Measurements from ENCODE around the gene IL13RA1.

The IL13RA1 gene

DNA sequence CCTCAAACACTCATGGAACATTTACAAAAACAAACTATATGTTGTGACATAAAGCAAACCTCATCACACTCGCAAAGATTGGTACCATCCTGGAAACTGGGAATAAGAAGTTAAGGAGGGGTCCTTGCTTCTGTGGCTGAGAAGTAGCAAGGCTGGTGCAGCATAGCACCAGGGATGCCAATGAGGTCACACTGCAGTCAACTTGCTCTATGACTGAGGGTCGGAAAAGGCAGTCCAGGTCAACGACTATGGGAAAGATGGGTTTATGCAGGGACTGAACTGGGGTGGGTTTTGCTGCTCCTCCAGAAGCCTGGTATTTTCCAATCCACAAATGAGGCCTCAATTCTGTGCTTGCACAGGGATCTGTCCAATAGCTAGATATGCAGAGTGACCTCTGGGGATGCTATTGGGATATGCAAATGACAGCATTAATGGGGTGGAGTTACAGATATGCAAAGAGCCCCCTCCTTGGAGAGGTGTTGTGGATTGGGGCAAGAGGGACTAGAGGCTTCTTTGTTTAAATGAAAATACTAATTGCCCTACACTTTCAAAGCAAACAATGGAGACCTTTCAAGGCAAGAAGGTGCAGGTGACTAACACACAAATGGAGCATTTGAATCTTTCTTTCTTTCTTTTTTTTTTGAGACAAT, 7.2 kb upstream of the IL13RA1 start:
- no peak for TF ChIP-seq ZFX (IDR thresholded peaks at IDR 0.05)
- TF ChIP-seq, protein P1, sequence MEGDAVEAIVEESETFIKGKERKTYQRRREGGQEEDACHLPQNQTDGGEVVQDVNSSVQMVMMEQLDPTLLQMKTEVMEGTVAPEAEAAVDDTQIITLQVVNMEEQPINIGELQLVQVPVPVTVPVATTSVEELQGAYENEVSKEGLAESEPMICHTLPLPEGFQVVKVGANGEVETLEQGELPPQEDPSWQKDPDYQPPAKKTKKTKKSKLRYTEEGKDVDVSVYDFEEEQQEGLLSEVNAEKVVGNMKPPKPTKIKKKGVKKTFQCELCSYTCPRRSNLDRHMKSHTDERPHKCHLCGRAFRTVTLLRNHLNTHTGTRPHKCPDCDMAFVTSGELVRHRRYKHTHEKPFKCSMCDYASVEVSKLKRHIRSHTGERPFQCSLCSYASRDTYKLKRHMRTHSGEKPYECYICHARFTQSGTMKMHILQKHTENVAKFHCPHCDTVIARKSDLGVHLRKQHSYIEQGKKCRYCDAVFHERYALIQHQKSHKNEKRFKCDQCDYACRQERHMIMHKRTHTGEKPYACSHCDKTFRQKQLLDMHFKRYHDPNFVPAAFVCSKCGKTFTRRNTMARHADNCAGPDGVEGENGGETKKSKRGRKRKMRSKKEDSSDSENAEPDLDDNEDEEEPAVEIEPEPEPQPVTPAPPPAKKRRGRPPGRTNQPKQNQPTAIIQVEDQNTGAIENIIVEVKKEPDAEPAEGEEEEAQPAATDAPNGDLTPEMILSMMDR (conservative IDR thresholded peaks at IDR 0.05): no peak
- no peak overlapping the region for H3K27ac ChIP-seq

DNA sequence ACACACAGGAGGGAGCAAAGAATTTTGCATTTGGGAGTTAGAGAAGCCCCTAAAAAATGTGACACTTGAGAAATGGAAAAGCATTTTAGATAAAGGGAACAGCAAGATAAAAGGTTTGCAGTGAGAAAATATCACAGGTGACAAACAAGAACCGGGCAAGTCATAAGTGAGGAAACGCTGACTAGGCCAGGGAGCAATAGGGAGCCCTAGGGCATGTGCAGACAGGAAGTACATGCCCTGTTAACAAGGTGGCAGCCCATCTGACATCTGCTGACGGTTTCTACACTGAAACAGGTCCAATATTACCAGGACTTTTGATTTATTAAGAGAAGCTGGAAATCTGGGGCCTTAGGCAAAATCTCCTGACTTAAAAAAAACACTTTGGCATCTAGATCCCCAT, 4.0 kb upstream of the IL13RA1 start:
- no peak overlapping the region for H3K27ac ChIP-seq
- TF ChIP-seq, protein P1 (conservative IDR thresholded peaks at IDR 0.05): no peak
- no peak for TF ChIP-seq ZFX (IDR thresholded peaks at IDR 0.05)

DNA sequence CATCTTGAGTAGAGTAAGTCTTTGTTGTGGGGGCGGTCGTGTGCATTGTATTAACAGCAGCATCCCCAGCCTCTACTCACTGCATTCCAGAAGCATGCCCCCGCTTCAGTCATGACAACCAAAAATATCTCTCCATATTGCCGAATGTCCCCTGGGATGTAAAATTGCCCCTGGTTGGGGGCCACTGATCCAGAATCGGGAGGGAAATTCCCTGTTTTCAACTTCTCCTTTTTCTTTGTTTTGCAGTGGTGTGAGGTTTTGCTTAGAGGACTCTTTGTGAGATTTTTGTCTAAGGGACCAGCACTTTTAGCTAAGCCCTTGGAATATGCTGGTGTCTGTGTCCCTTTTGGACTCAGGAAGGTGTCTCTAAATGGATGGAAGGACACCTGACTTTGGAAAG, 3.0 kb upstream of the IL13RA1 start:
- TF ChIP-seq ZFX (IDR thresholded peaks at IDR 0.05): no peak
- TF ChIP-seq, protein P1 (conservative IDR thresholded peaks at IDR 0.05): no peak

DNA sequence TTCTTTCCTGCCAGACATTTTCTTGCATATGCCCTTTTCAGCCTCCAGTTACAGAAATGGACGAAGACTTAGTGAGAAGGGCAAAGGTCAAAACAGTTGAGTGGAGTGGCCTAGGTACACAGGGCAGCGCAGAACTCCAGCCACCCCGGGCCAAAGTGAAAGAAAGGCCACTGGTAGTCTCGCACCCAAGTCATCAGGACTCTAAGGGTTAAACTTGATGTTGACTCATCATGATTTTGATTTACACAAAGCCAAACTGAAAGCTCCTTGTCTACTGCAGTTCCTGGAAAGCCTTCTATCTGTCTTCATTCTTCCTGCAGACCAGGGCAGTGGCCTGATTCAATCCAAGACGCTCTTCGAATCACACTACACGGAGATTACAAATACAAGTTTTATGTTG, 2.6 kb upstream of the IL13RA1 start:
- TF ChIP-seq, protein P1 (conservative IDR thresholded peaks at IDR 0.05): no peak
- TF ChIP-seq ZFX (IDR thresholded peaks at IDR 0.05): no peak
- no peak overlapping the region for H3K27ac ChIP-seq

More for the DNA sequence above, 3.0 kb upstream of the IL13RA1 start:
- H3K27ac ChIP-seq: no peak overlapping the region

DNA sequence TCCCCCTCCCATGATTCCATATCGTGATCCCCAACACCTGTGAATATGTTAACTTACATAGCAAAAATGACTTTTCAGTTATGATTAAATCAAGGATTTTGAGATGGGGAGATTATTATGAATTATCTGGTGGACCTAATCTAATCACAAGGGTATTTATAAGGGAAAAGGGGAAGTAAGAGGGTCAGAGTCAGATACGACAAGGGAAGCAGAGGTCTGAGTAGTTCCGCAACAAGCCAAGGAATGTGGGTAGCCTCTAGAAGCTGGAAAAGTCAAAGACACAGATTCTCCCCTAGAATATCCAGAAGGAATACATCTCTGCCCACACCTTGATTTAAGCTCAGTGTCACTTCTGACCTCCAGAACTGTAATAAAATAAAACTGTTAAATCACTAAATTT, 1.0 kb upstream of the IL13RA1 start:
- peak overlapping the region; percentile 81; the same call in 1 of the 2 replicates for H3K27ac ChIP-seq
- no peak for TF ChIP-seq ZFX (IDR thresholded peaks at IDR 0.05)
- TF ChIP-seq, protein P1 (conservative IDR thresholded peaks at IDR 0.05): no peak

DNA sequence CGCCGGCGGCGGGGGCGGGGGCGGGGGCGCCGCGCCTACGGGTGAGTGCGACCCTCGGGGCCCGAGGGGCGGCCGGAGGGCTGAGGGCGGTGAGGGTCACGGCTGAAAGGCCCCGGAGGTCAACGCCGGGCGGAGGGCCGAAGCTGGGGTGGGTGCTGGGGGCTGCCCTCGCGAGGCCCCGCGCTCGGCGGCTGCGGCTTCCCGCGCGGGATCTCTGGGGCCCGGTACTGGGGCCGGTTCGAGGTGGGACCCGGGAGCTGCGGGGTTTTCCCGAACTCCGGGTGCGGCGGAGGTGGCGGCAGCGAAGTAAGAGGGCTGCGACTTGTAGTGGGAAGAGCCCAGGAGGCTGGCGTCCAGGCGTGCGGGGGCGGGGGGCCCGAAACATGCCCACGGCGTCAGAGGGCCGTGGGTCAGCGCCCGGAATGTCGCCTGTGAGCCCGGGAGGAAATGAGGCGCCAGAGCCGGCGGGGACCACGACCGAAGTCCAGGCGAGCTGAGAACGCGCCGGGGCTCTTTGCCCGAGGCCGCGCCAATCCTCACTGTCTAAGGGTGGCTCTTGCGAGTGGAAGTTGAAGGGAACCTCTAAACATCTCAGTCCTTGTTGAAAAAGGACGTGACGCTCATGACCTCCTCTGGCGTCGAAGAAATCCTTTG, 407 bp downstream of the IL13RA1 start:
- H3K27ac ChIP-seq: peak overlapping the region; percentile 81
- TF ChIP-seq ZFX (IDR thresholded peaks at IDR 0.05): 0 out of 2 replicates have a peak, but pooled peaks have one; percentile 32
- TF ChIP-seq, protein P1 (conservative IDR thresholded peaks at IDR 0.05): no peak

DNA sequence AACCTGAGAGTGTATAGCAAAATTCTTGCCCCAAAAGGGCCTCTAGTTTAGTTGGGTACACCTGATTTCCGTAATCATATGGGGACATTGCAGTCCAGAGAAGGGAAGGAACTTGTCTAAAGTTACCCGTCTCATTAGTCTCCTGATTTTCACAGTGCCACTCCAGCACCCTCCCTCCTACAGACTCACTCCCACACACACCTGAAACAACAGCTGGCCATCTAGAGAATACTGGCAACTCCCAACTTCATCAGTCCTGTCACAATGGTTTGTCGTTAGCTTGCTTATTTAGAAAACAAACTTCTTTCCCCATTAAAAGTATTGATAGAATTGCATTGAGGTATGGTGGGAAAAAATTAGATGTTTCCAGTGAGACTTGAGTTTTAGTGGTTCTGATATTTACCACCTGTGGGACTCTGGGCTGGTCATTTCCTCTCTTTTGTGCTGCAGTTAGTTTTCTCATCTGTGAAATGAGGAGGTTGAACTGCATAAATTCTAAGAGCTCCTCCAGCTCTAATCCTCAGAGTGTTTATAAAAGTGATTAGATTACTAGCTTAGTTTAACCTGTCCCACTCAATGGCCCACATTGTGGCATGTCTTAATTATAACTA, 1.7 kb downstream of the IL13RA1 start:
- no peak for TF ChIP-seq ZFX (IDR thresholded peaks at IDR 0.05)
- TF ChIP-seq, protein P1 (conservative IDR thresholded peaks at IDR 0.05): no peak
- H3K27ac ChIP-seq: no peak overlapping the region

All from C4-2B (cell line).